GM10248 (cell line): ENCODE results near the gene TMEM236.

ENCODE experiments used
- CTCF ChIA-PET: fragments of 300-600 bp; sonication (Branson Sonifier 250); formaldehyde crosslinking; extraction: SDS; loops from one replicate; lab custom pipeline; 2021; ENCODE audit warnings: antibody characterized with exemption; lab: Yijun Ruan, JAX
- POLR2A ChIA-PET: fragments of 350-650 bp; sonication (Branson Sonifier 250); formaldehyde crosslinking; extraction: SDS; loops from one replicate; lab custom pipeline; 2020; ENCODE audit warnings: antibody characterized with exemption; lab: Yijun Ruan, JAX
- DNase-seq: peaks from one replicate; pipeline ENCODE4 v3.0.0; 2012; ENCODE audit errors: extremely low spot score
- CTCF ChIP-seq: IDR thresholded peaks from 2 replicates; pipeline ENCODE4 v1.5.1; 2012; ENCODE audit warnings: mild to moderate bottlenecking, low read depth; ENCODE audit errors: extremely low read depth, missing control alignments, control extremely low read depth

The TMEM236 gene

GRCh38 chr10:17795813-17796594, 44.0 kb downstream of the TMEM236 start:
- ChIA-PET CTCF (interaction anchor here (1.4 to 2.1 kb wide), 2 partner anchors 11 to 26 kb away, joined by 3 to 7 read pairs; no protein-coding TSS in a partner anchor), POLR2A (no interaction called here)
- no peak for DNase-seq
- TF ChIP-seq CTCF, result no peak

DNA sequence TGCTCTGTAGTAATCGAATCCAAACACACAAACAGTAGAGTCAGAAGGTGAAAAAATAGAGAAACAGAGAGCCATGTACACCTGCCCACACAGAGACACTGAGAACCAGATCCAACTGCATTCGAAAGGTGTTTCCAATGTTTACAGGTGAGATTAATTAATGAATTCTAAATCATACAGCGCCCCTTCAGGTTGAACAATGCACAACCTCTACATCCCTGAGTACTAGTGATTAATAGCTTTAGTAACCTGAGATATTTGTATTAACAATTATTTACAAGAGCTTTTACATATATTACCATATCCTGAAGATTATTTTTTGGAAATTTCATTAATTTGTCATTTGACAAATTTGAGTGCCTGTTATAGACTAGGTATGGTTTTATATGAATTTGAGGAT, 49.5 kb downstream of the TMEM236 start:
- POLR2A ChIA-PET, result no interaction called here
- DNase-seq, result no peak
- CTCF ChIA-PET, result interaction anchor here (1.0 to 1.4 kb wide), 3 partner anchors 13 to 64 kb away, joined by 3 to 4 read pairs (median 3); no protein-coding TSS in a partner anchor
- no peak for TF ChIP-seq CTCF

DNA sequence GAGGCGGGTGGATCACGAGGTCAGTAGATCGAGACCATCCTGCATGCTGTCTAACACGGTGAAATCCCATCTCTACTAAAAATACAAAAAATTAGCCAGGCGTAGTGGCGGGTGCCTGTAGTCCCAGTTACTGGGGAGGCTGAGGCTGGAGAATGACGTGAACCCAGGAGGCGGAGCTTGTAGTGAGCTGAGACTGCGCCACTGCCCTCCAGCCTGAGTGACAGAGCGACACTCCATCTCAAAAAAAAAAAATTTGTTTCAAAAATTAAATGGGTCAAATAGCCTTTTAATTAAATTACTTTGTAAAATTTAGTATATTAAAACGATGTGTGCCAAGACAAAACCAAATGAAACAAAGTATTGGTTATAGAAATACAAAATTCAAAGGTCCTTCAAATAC, 50.3 kb downstream of the TMEM236 start:
- TF ChIP-seq CTCF, result no peak
- POLR2A ChIA-PET, result no interaction called here
- DNase-seq, result no peak
- CTCF ChIA-PET, result no interaction called here

- ChIA-PET POLR2A (no interaction called here), CTCF (no interaction called here)
- no peak for DNase-seq
- TF ChIP-seq CTCF, result no peak
These were observed 51.0 kb downstream of the TMEM236 start for GRCh38 chr10:17802976-17803375.

- TF ChIP-seq CTCF, result no peak
- POLR2A ChIA-PET, result no interaction called here
- CTCF ChIA-PET, result interaction anchor here (0.9 kb wide), 1 partner anchor 17 kb away, joined by 3 read pairs; no protein-coding TSS in a partner anchor
- no peak for DNase-seq
These were observed 53.3 kb downstream of the TMEM236 start for GRCh38 chr10:17805330-17805729.

- POLR2A ChIA-PET, result no interaction called here
These were observed 54.0 kb downstream of the TMEM236 start for GRCh38 chr10:17805921-17806577.

More at GRCh38 chr10:17805921-17806577, 54.0 kb downstream of the TMEM236 start:
- CTCF ChIA-PET, result no interaction called here
- DNase-seq, result no peak
- TF ChIP-seq CTCF, result no peak
